CD4-positive, alpha-beta T cell treated with Interleukin-6 for 4 hours (primary cell): ENCODE measurements around the gene CTSC.
"Not testable (repeated sequence)": the region's sequence is repeated elsewhere in the genome, so short reads cannot be mapped to it uniquely, and the experiment has no call there.

Experiments
- DNase-seq: peaks from one replicate; pipeline ENCODE4 v3.0.0-alpha.2; 2020; ENCODE audit warnings: mixed read lengths

CTSC gene

DNA sequence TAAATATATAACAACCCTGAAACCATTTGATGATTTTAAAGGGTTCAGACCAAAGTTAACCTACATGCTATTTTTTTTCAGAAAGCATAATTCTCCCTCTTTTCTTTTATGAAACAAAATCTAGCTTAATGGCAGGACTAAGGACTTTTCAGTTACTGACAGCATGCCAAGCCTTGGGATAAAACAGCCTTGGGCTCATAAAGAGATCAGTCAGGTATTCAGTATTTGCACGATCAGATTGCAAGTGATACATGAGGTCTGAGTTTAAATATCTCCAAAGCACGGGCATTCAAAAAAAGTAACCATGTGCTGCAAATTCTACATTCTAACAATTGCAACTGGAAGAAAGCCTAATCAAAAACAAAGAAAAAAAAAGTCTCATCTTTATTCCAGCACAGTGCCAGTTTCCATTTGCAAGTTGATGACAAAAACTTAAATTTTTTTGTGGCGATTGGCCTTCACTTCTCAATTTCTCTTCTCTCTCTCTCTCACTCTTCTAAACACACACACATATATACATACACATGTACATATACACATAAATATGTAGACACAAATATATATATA, 60.1 kb downstream of the CTSC start:
- DNase-seq: no peak

DNA sequence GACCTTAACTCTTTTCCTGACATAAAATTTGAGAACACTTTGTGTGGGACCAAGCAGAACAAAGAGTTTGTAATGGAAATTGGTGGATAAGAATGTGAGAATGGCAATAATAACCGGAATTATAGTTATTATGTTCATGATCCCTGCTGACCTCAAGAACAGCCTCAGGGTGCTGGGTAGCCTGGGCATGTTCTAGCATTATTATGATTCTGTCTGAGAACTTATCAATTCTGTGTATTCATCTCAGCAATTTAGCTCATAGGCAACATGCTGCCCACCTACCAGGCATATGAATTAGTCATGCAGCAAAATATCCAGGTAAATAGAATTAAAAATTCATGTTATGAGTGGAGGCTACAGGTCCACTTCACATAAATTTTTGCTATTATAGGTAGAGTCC, 61.9 kb downstream of the CTSC start:
- no peak for DNase-seq

GRCh38 chr11:88266919-88267318, 70.6 kb downstream of the CTSC start:
- no peak for DNase-seq

- no peak for DNase-seq
Measured at GRCh38 chr11:88266157-88266556, 71.4 kb downstream of the CTSC start.

GRCh38 chr11:88259431-88259830, 78.1 kb downstream of the CTSC start:
- no peak for DNase-seq

DNA sequence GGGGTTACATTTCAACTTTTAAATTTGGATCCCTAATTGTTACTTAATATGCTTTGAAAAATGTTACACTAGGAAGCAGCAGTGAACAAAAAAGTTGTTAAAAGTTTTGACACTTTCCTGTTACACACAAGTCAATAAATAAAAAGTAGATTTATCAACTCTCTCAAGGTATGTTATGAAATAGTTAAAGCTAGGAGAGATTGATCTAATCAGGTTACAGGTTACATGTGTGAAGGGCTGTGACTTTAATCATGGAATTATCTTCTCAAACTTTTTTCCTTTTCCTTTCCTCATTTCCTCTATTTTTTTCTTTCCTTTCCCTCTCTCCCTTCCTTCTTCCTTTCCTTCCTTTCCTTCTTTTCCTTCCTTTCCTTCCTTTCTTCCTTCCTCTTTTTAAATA, 85.3 kb downstream of the CTSC start:
- DNase-seq: no peak

- DNase-seq: no peak
Measured at GRCh38 chr11:88250566-88251242, 86.8 kb downstream of the CTSC start.

GRCh38 chr11:88249706-88250105, 87.8 kb downstream of the CTSC start:
- DNase-seq: no peak

DNA sequence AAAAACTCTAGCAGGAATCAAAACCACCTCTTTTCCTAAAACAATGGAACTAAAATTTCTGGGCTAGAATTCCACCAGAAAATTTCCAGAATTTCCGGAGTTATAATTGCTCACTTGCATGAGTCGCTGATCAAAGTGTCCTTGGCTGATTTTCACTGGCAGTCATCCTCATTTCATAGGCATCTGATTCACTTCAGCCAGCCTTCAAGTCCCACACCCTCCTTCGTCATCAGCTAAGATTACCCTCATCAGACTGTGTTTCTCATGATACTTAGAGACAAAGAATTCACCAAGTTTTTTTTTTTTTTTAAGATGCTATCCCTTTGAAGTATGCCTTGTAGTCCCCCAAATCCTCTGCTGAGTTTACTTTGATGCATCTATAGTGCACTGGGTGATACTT, 90.8 kb downstream of the CTSC start:
- no peak for DNase-seq

DNA sequence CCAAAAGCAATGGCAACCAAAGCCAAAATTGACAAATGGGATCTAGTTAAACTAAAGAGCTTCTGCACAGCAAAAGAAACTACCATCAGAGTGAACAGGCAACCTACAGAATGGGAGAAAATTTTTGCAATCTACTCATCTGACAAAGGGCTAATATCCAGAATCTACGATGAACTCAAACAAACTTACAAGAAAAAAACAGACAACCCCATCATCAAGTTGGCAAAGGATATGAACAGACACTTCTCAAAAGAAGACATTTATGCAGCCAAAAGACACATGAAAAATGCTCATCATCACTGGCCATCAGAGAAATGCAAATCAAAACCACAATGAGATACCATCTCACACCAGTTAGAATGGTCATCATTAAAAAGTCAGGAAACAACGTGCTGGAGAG, 92.0 kb downstream of the CTSC start:
- not testable (repeated sequence) for DNase-seq
